Vagina (tissue), 2 donors: Measurements from ENCODE around the gene ATF5. TPM values are rescaled to one million over a fixed set of nuclear protein-coding genes. Genes with fewer than 3 reads are reported as not detected.
A peak's percentile ranks its signal among the peaks of the same experiment; 100 is the strongest.

ENCODE experiments used
- DNase-seq, 2 donors: peaks; one replicate each; pipeline ENCODE4 v3.0.0-alpha.2; 2017; ENCODE audit errors: extremely low spot score in 2 of 2
- H3K27ac ChIP-seq: fragments of 200-600 bp; sonication (generic); one replicate; pipeline ENCODE4 v1.5.1; 2019
- H3K27me3 ChIP-seq: fragments of 200-600 bp; sonication (generic); one replicate; pipeline ENCODE4 v1.5.1; 2019
- H3K36me3 ChIP-seq, 2 donors: fragments of 200-600 bp; sonication (generic); one replicate each; pipeline ENCODE4 v1.5.1; 2017 to 2019
- H3K4me1 ChIP-seq: fragments of 200-600 bp; sonication (generic); one replicate; pipeline ENCODE4 v1.5.1; 2019
- H3K4me3 ChIP-seq, 2 donors: fragments of 200-600 bp; sonication (generic); 1 replicate in 1 of 2; 2 replicates in 1 of 2; pipeline ENCODE4 v1.5.1; 2016 to 2019
- H3K9me3 ChIP-seq: fragments of 200-600 bp; sonication (generic); one replicate; pipeline ENCODE4 v1.5.1; 2019
- CTCF ChIP-seq, 3 experiments: fragments of 450-650 bp in 2 of 3; fragments of 200-600 bp in 1 of 3; sonication (generic) in 1 of 3; IDR thresholded peaks; one replicate each; pipeline ENCODE4 v1.5.1; 2017 to 2019; ENCODE audit warnings: antibody characterized with exemption in 3 of 3, mild to moderate bottlenecking in 2 of 3, moderate library complexity in 2 of 3
- POLR2A ChIP-seq, 2 donors: fragments of 450-650 bp; IDR thresholded peaks; one replicate each; pipeline ENCODE4 v1.6.1; 2017; ENCODE audit warnings: antibody characterized with exemption in 2 of 2, mild to moderate bottlenecking in 2 of 2, moderate library complexity in 2 of 2
- POLR2AphosphoS5 ChIP-seq, 2 donors: sonication (generic); formaldehyde crosslinking; IDR thresholded peaks; one replicate each; pipeline ENCODE4 v1.9.0; 2017; ENCODE audit warnings: antibody characterized with exemption in 2 of 2, mild to moderate bottlenecking in 2 of 2, low read depth in 1 of 2; ENCODE audit not compliant: insufficient read depth in 1 of 2
- intact Hi-C: fragments of 100-400 bp; cut with DNase I; formaldehyde crosslinking; loops from one replicate; pipeline ENCODE4 v1.15.1; 2023
- total RNA-seq: library from RNA; depleted of rRNA; stranded (reverse); fragments of >200 nt; gene quantifications from one replicate; pipeline ENCODE4 v1.2.3, GENCODE V29; 2016

ATF5 gene
- total RNA-seq, 1 donor from 2014 or later, result 5.6 TPM

- H3K27ac ChIP-seq, result peak overlapping the region; percentile 1
- peak in 2 of 3 experiments; percentile 13 to 68 for TF ChIP-seq CTCF (IDR thresholded peaks at IDR 0.05)
- peak in 1 of 2 donors; percentile 50 for TF ChIP-seq POLR2AphosphoS5 (IDR thresholded peaks at IDR 0.05; ENCODE audit: insufficient read depth in 1 of 2, low read depth in 1 of 2)
- TF ChIP-seq POLR2A (IDR thresholded peaks at IDR 0.05), result no peak
- no peaks in the 10 kb centered on the region for H3K9me3 ChIP-seq
- H3K27me3 ChIP-seq, result no peaks in the 10 kb centered on the region
- no peak for DNase-seq
- H3K36me3 ChIP-seq, result peaks cover 0 to 3% of the 10 kb centered on the region in 2 donors
- peaks cover 11% of the 10 kb centered on the region for H3K4me1 ChIP-seq
- peak overlapping the region; percentile 26 to 37 for H3K4me3 ChIP-seq
- intact Hi-C loops, result no loop called here
These were observed 39.2 kb upstream of the ATF5 start for GRCh38 chr19:49889687-49890348.

GRCh38 chr19:49890349-49891311 is 38.4 kb upstream of the ATF5 start:
- no peaks in the 10 kb centered on the region for H3K27me3 ChIP-seq
- H3K4me1 ChIP-seq, result peaks cover 11% of the 10 kb centered on the region
- intact Hi-C loops, result no loop called here
- no peak for DNase-seq
- H3K4me3 ChIP-seq, result peak overlapping the region; percentile 26 to 37
- peak overlapping the region; percentile 1 for H3K27ac ChIP-seq
- TF ChIP-seq CTCF (IDR thresholded peaks at IDR 0.05), result peak in 1 of 3 experiments; percentile 1
- TF ChIP-seq POLR2AphosphoS5 (IDR thresholded peaks at IDR 0.05; ENCODE audit: insufficient read depth in 1 of 2, low read depth in 1 of 2), result peak in 1 of 2 donors; percentile 40
- TF ChIP-seq POLR2A (IDR thresholded peaks at IDR 0.05), result no peak
- no peaks in the 10 kb centered on the region for H3K9me3 ChIP-seq
- H3K36me3 ChIP-seq, result no peaks in the 10 kb centered on the region

- Histone ChIP-seq H3K27me3 (no peaks in the 10 kb centered on the region), H3K4me1 (peaks cover 16% of the 10 kb centered on the region), H3K36me3 (no peaks in the 10 kb centered on the region), H3K27ac (no peak overlapping the region), H3K9me3 (no peaks in the 10 kb centered on the region), H3K4me3 (no peak overlapping the region)
- no peak for DNase-seq
- intact Hi-C loops, result no loop called here
- TF ChIP-seq POLR2A (IDR thresholded peaks at IDR 0.05) (no peak), POLR2AphosphoS5 (IDR thresholded peaks at IDR 0.05; ENCODE audit: insufficient read depth in 1 of 2, low read depth in 1 of 2) (no peak), CTCF (IDR thresholded peaks at IDR 0.05) (no peak)
These were observed 37.6 kb upstream of the ATF5 start for GRCh38 chr19:49891393-49891792.

- Histone ChIP-seq H3K36me3 (no peaks in the 10 kb centered on the region), H3K27ac (no peak overlapping the region), H3K4me3 (no peak overlapping the region), H3K4me1 (peaks cover 30% of the 10 kb centered on the region), H3K27me3 (no peaks in the 10 kb centered on the region), H3K9me3 (no peaks in the 10 kb centered on the region)
- TF ChIP-seq POLR2A (IDR thresholded peaks at IDR 0.05) (no peak), POLR2AphosphoS5 (IDR thresholded peaks at IDR 0.05; ENCODE audit: insufficient read depth in 1 of 2, low read depth in 1 of 2) (no peak), CTCF (IDR thresholded peaks at IDR 0.05) (no peak)
- no peak for DNase-seq
- intact Hi-C loops, result no loop called here
These were observed 36.3 kb upstream of the ATF5 start for GRCh38 chr19:49892716-49893115.
